Liver (tissue), 9 donors: Measurements from ENCODE around the gene CATSPERZ. TPM values are rescaled to one million over a fixed set of nuclear protein-coding genes. Genes with fewer than 3 reads are reported as not detected.

Source experiments
- DNase-seq: peaks from one replicate; pipeline ENCODE4 v3.0.0-alpha.2; 2017; ENCODE audit warnings: low spot score
- H3K27ac ChIP-seq, 2 donors: one replicate each; pipeline ENCODE4 v1.7.0; 2013; ENCODE audit warnings: inconsistent platforms in 2 of 2, low read length in 2 of 2, control low read depth in 1 of 2, low read depth in 1 of 2, mild to moderate bottlenecking in 1 of 2
- H3K27me3 ChIP-seq, 4 donors: one replicate each; pipeline versions ENCODE4 v1.6.1 to v1.7.0; 2013; ENCODE audit warnings: low read length in 3 of 4, inconsistent platforms in 1 of 4, mild to moderate bottlenecking in 1 of 4, moderate library complexity in 1 of 4; ENCODE audit not compliant: control insufficient read depth in 4 of 4, insufficient read depth in 4 of 4
- H3K36me3 ChIP-seq, 4 donors: one replicate each; pipeline versions ENCODE4 v1.6.1 to v1.7.0; 2013; ENCODE audit warnings: low read length in 3 of 4, mild to moderate bottlenecking in 3 of 4, low read depth in 1 of 4, moderate library complexity in 1 of 4; ENCODE audit not compliant: control insufficient read depth in 4 of 4, insufficient read depth in 3 of 4
- H3K4me1 ChIP-seq, 4 donors: one replicate each; pipeline versions ENCODE4 v1.6.1 to v1.7.0; 2013; ENCODE audit warnings: low read length in 3 of 4, mild to moderate bottlenecking in 3 of 4, moderate library complexity in 1 of 4; ENCODE audit not compliant: control insufficient read depth in 4 of 4, insufficient read depth in 4 of 4
- H3K4me3 ChIP-seq, 3 donors: one replicate each; pipeline versions ENCODE4 v1.6.1 to v1.7.0; 2013; ENCODE audit warnings: low read length in 3 of 3, control low read depth in 1 of 3, low read depth in 1 of 3, mild to moderate bottlenecking in 1 of 3
- H3K9ac ChIP-seq, 2 donors: one replicate each; pipeline ENCODE4 v1.7.0; 2013; ENCODE audit warnings: low read length in 2 of 2, mild to moderate bottlenecking in 2 of 2, moderate library complexity in 2 of 2, control low read depth in 1 of 2, low read depth in 1 of 2
- H3K9me3 ChIP-seq, 4 donors: one replicate each; pipeline versions ENCODE4 v1.6.1 to v1.7.0; 2013; ENCODE audit warnings: low read length in 3 of 4; ENCODE audit not compliant: control insufficient read depth in 4 of 4
- CTCF ChIP-seq: fragments of 150-350 bp; IDR thresholded peaks from 2 replicates; pipeline ENCODE4 v1.5.1; 2017; ENCODE audit warnings: improper control_type of control experiment, low read depth, low read length; ENCODE audit not compliant: missing input control
- EGR1 ChIP-seq, 2 donors: IDR thresholded peaks; 2 replicates each; pipeline ENCODE4 v1.6.1; 2016 to 2018; ENCODE audit warnings: antibody characterized with exemption in 2 of 2, low read depth in 2 of 2
- FOXA1 ChIP-seq: IDR thresholded peaks from 2 replicates; pipeline ENCODE4 v1.6.1; 2016; ENCODE audit warnings: antibody characterized with exemption
- FOXA2 ChIP-seq: IDR thresholded peaks from 2 replicates; pipeline ENCODE4 v1.6.1; 2016; ENCODE audit warnings: antibody characterized with exemption
- GABPA ChIP-seq, 2 donors: IDR thresholded peaks in 1 of 2; conservative IDR thresholded peaks in 1 of 2; 2 replicates each; pipeline ENCODE4 v1.6.1; 2016; ENCODE audit warnings: antibody characterized with exemption in 2 of 2, mild to moderate bottlenecking in 1 of 2, moderate library complexity in 1 of 2
- HNF4A ChIP-seq, 2 donors: conservative IDR thresholded peaks; 2 replicates each; pipeline ENCODE4 v1.6.1; 2016; ENCODE audit warnings: antibody characterized with exemption in 2 of 2, mild to moderate bottlenecking in 2 of 2
- HNF4G ChIP-seq: IDR thresholded peaks from 2 replicates; pipeline ENCODE4 v1.6.1; 2016; ENCODE audit warnings: antibody characterized with exemption
- JUND ChIP-seq, 2 donors: IDR thresholded peaks; 2 replicates each; pipeline ENCODE4 v1.6.1; 2016; ENCODE audit warnings: antibody characterized with exemption in 2 of 2
- MAX ChIP-seq: IDR thresholded peaks from 2 replicates; pipeline ENCODE4 v1.6.1; 2016; ENCODE audit warnings: antibody characterized with exemption
- NR2F2 ChIP-seq: IDR thresholded peaks from 2 replicates; pipeline ENCODE4 v1.6.1; 2016; ENCODE audit warnings: antibody characterized with exemption
- RAD21 ChIP-seq, 2 donors: IDR thresholded peaks; 2 replicates each; pipeline ENCODE4 v1.6.1; 2016; ENCODE audit warnings: antibody characterized with exemption in 2 of 2, mild to moderate bottlenecking in 2 of 2
- RXRA ChIP-seq, 2 donors: IDR thresholded peaks; 2 replicates each; pipeline ENCODE4 v1.6.1; 2017 to 2018; ENCODE audit warnings: antibody characterized with exemption in 2 of 2, mild to moderate bottlenecking in 1 of 2
- SP1 ChIP-seq: IDR thresholded peaks from 2 replicates; pipeline ENCODE4 v1.6.1; 2018; ENCODE audit warnings: antibody characterized with exemption, mild to moderate bottlenecking
- TAF1 ChIP-seq: conservative IDR thresholded peaks from 2 replicates; pipeline ENCODE4 v1.6.1; 2016; ENCODE audit warnings: antibody characterized with exemption, mild to moderate bottlenecking
- YY1 ChIP-seq: IDR thresholded peaks from 2 replicates; pipeline ENCODE4 v1.6.1; 2016; ENCODE audit warnings: antibody characterized with exemption, mild to moderate bottlenecking
- WGBS: extraction: QIAGEN DNeasy Blood & Tissue Kit; methylation state at CpG from one replicate; pipeline ENCODE4 v1.1.7; 2013; 5-methylcytosine and 5-hydroxymethylcytosine counted together
- polyA plus RNA-seq, 2 donors: library from polyadenylated mRNA; stranded (reverse) in 1 of 2; unstranded in 1 of 2; fragments of 200-250 nt in 1 of 2; fragments of >200 nt in 1 of 2; fragmentation: Nextera tagmentation in 1 of 2; extraction: Ambion mirVana in 1 of 2; gene quantifications; one replicate each; pipeline versions ENCODE4 v1.2.1 to v1.2.3, GENCODE V29; 2013 to 2015
- total RNA-seq, 2 donors: library from RNA; depleted of rRNA; stranded (reverse); fragments of >200 nt; gene quantifications; one replicate each; pipeline ENCODE4 v1.2.3, GENCODE V29; 2014
- TF ChIP-seq, protein P1 (sequence below): IDR thresholded peaks from 2 replicates; pipeline ENCODE4 v1.6.1; 2016; ENCODE audit warnings: antibody characterized with exemption, mild to moderate bottlenecking
- TF ChIP-seq, protein P2 (sequence below): IDR thresholded peaks from 2 replicates; pipeline ENCODE4 v1.6.1; 2016; ENCODE audit warnings: antibody characterized with exemption
- TF ChIP-seq, protein P3 (sequence below): IDR thresholded peaks from 2 replicates; pipeline ENCODE4 v1.6.1; 2016; ENCODE audit warnings: antibody characterized with exemption
- donor health status: healthy.
- donor health status: healthy.
- donor health status: healthy.
- donor health status: healthy.
- donor health status: healthy.

CATSPERZ gene
- total and polyA plus RNA-seq, 4 donors, result 0.42 TPM; not detected in 3

DNA sequence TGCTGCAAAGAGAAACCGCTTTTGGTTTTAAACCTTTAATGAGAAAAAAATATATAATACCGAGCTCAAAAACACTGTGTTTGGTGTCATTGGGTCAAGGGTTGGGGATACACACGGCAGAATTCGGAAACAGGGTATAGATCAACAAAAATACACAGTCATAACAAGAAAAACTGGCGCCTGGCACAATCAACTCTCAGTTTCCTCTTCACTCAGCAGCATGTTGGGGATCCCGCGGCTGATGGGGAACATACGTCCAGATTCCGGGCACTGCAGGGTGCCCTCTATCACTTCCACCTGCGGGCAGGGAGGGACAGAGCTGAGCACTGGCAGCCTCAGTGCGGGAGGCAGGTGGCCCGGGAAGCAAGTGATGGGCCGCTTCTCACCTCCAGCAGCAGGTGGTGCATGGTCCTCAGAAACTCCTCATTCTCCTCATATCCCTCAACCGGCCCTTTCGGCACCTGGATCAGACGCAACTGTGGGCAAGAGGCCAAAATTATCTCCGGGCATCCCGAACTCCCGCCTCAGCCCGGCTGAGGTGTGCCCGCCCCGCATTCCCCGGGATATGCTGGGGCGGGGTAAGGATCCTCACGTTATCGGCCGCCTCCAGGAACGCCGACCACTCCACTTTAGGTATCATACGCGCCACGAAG is 16.6 kb downstream of the CATSPERZ start:
- TF ChIP-seq, protein P1, sequence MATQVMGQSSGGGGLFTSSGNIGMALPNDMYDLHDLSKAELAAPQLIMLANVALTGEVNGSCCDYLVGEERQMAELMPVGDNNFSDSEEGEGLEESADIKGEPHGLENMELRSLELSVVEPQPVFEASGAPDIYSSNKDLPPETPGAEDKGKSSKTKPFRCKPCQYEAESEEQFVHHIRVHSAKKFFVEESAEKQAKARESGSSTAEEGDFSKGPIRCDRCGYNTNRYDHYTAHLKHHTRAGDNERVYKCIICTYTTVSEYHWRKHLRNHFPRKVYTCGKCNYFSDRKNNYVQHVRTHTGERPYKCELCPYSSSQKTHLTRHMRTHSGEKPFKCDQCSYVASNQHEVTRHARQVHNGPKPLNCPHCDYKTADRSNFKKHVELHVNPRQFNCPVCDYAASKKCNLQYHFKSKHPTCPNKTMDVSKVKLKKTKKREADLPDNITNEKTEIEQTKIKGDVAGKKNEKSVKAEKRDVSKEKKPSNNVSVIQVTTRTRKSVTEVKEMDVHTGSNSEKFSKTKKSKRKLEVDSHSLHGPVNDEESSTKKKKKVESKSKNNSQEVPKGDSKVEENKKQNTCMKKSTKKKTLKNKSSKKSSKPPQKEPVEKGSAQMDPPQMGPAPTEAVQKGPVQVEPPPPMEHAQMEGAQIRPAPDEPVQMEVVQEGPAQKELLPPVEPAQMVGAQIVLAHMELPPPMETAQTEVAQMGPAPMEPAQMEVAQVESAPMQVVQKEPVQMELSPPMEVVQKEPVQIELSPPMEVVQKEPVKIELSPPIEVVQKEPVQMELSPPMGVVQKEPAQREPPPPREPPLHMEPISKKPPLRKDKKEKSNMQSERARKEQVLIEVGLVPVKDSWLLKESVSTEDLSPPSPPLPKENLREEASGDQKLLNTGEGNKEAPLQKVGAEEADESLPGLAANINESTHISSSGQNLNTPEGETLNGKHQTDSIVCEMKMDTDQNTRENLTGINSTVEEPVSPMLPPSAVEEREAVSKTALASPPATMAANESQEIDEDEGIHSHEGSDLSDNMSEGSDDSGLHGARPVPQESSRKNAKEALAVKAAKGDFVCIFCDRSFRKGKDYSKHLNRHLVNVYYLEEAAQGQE, result no peak
- peak in 1 of 2 donors; percentile 29 for TF ChIP-seq RAD21 (IDR thresholded peaks at IDR 0.05)
- Histone ChIP-seq H3K9ac (peak overlapping the region; percentile 61 to 77), H3K9me3 (no peaks in the 10 kb centered on the region), H3K27me3 (no peaks in the 10 kb centered on the region), H3K4me1 (peaks cover 5 to 43% (median 32%) of the 10 kb centered on the region in 4 donors), H3K4me3 (peak overlapping the region; percentile 54 to 76 (median 63)), H3K36me3 (peaks cover 4 to 41% (median 12%) of the 10 kb centered on the region in 4 donors), H3K27ac (peak overlapping the region; percentile 93 to 98)
- 3% methylated on average over 32 of the region's 32 CpGs for WGBS
- no peak for DNase-seq

DNA sequence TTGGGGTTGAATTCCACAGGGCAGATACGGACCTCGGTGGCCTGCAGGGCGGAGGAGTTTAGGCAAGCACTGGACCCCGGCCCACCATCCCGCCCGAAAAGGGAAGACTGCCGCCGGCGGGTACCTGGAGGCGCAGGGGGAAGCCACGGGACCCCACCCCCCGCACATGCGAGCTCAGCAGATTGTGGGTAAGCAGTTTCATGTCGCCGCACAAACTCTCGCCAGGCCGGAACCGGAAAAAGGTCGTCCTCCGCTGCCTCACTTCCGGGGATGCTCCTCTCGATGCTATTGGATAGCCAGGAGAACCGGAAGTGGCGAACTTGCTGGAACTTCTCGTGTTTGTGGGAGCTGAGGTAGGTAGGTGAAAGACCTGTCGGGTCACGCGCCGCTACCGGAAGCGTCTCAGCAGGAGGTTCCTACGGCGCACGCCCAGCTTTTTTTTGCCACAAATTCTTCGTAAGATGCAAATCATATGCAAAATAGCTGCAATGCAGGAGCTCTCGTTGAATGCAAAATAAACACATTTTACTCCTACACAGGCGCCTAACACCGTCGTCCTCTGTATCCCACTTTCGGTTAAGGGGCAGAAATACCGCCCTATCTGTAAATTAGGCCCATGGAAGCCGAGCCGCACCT is 17.3 kb downstream of the CATSPERZ start, which contains the start of gene TRMT112:
TSS of gene TRMT112 (minus strand) at position 235 of the 636 bp plus-strand sequence. CDS start at position 202, 33 bp downstream.
- TF ChIP-seq MAX, result peak; percentile 94
- TF ChIP-seq, protein P2, sequence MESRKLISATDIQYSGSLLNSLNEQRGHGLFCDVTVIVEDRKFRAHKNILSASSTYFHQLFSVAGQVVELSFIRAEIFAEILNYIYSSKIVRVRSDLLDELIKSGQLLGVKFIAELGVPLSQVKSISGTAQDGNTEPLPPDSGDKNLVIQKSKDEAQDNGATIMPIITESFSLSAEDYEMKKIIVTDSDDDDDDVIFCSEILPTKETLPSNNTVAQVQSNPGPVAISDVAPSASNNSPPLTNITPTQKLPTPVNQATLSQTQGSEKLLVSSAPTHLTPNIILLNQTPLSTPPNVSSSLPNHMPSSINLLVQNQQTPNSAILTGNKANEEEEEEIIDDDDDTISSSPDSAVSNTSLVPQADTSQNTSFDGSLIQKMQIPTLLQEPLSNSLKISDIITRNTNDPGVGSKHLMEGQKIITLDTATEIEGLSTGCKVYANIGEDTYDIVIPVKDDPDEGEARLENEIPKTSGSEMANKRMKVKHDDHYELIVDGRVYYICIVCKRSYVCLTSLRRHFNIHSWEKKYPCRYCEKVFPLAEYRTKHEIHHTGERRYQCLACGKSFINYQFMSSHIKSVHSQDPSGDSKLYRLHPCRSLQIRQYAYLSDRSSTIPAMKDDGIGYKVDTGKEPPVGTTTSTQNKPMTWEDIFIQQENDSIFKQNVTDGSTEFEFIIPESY, result peak; percentile 61
- TF ChIP-seq HNF4G, result no peak
- peak in 1 of 2 donors; percentile 68 for TF ChIP-seq EGR1 (IDR thresholded peaks at IDR 0.05; ENCODE audit: low read depth in 2 of 2)
- TF ChIP-seq RXRA (IDR thresholded peaks at IDR 0.05), result peak; percentile 82 to 83
- TF ChIP-seq, protein P1, result no peak
- no peak for TF ChIP-seq RAD21 (IDR thresholded peaks at IDR 0.05)
- TF ChIP-seq GABPA (IDR thresholded peaks at IDR 0.05 in 1 of 2, conservative IDR thresholded peaks at IDR 0.05 in 1 of 2), result peak; percentile 99
- TF ChIP-seq SP1, result peak; percentile 84
- no peak for TF ChIP-seq FOXA1
- TF ChIP-seq TAF1, result no peak
- TF ChIP-seq JUND (IDR thresholded peaks at IDR 0.05), result peak in 1 of 2 donors; percentile 26
- TF ChIP-seq CTCF, result no peak
- peak in 1 of 2 donors; percentile 16 for TF ChIP-seq HNF4A (conservative IDR thresholded peaks at IDR 0.05)
- TF ChIP-seq NR2F2, result peak; percentile 57
- TF ChIP-seq, protein P3, sequence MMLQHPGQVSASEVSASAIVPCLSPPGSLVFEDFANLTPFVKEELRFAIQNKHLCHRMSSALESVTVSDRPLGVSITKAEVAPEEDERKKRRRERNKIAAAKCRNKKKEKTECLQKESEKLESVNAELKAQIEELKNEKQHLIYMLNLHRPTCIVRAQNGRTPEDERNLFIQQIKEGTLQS, result no peak
- TF ChIP-seq FOXA2, result peak; percentile 5
- TF ChIP-seq YY1, result no peak
- H3K36me3 ChIP-seq, result peaks cover 4 to 44% (median 12%) of the 10 kb centered on the region in 4 donors
- under 1% methylated on average over 43 of the region's 43 CpGs for WGBS

More for the DNA sequence above, 17.3 kb downstream of the CATSPERZ start, which contains the start of gene TRMT112:
- Histone ChIP-seq H3K27ac (peak within 1 kb of the TSS; percentile 93 to 98), H3K4me3 (peak within 1 kb of the TSS; percentile 63 to 77 (median 76)), H3K27me3 (no peaks in the 10 kb centered on the region), H3K4me1 (peaks cover 5 to 42% (median 31%) of the 10 kb centered on the region in 4 donors), H3K9ac (peak within 1 kb of the TSS; percentile 61 to 77), H3K9me3 (no peaks in the 10 kb centered on the region)
- peak; percentile 92 for DNase-seq
